Stimulated activated CD4-positive, alpha-beta T cell treated with anti-CD3 and anti-CD28 coated beads, TNF-alpha, amount 100 ng/mL, for 24 hours (primary cell): ENCODE results near the gene GLYR1.

Source experiments
- DNase-seq, 3 experiments: peaks; one replicate each; pipeline ENCODE4 v3.0.0-alpha.2; 2020; ENCODE audit warnings: low read depth in 3 of 3

GLYR1 gene

GRCh38 chr16:4765511-4766474 lies 81.3 kb downstream of the GLYR1 start:
- no peak for DNase-seq

- DNase-seq = no peak
Observed at GRCh38 chr16:4763791-4764190, 83.3 kb downstream of the GLYR1 start.

- no peak for DNase-seq
Observed at GRCh38 chr16:4762205-4762604, 84.9 kb downstream of the GLYR1 start.

- DNase-seq = no peak
Observed at GRCh38 chr16:4760221-4760910, 86.7 kb downstream of the GLYR1 start.

- no peak for DNase-seq
Observed at GRCh38 chr16:4755687-4756086, 91.4 kb downstream of the GLYR1 start.

- DNase-seq = no peak
Observed at GRCh38 chr16:4754865-4755264, 92.2 kb downstream of the GLYR1 start.

- no peak for DNase-seq
Observed at GRCh38 chr16:4753227-4753626, 93.9 kb downstream of the GLYR1 start.
